CD4-positive, alpha-beta T cell treated with Interleukin-2 at 100 ng/mL for 4 hours (primary cell): ENCODE data around the gene GAR1.
"Not testable (repeated sequence)": the region's sequence is repeated elsewhere in the genome, so short reads cannot be mapped to it uniquely, and the experiment has no call there.

Experiments
- DNase-seq: peaks from one replicate; pipeline ENCODE4 v3.0.0-alpha.2; 2020; ENCODE audit warnings: low spot score

The GAR1 gene

DNA sequence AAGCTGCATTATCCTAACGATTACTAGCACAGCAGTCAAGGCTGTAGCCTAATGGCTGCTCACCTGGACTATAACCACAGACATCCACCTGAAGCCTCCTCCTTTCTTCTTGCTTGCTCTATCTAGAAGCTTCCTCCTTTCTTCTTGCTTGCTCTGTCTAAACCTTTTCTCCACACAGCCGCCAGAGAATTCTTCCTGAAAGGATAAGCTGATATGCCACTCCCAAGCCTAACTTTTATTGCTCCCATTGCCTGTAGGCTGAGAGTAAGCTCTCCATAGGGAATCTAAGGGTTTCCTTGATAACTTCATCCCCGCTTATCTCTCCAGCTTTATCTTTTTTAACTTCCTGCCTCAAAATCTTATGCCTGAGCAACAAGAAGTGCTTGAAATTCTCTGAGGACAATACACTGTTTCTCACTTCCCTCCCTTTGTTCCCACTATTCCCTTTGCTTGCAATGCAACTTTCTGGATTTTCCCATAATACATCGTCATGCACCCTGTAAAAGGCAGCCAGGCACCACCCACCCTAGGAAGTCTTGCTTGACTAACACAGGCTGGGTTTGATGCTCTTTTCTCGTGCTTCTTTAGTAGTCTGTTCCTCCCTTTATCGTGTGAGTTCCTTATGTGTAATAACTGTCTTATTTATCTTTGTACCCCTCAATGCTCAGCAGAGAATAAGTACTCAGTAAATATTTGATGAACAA, 31.0 kb downstream of the GAR1 start:
- no peak for DNase-seq

DNA sequence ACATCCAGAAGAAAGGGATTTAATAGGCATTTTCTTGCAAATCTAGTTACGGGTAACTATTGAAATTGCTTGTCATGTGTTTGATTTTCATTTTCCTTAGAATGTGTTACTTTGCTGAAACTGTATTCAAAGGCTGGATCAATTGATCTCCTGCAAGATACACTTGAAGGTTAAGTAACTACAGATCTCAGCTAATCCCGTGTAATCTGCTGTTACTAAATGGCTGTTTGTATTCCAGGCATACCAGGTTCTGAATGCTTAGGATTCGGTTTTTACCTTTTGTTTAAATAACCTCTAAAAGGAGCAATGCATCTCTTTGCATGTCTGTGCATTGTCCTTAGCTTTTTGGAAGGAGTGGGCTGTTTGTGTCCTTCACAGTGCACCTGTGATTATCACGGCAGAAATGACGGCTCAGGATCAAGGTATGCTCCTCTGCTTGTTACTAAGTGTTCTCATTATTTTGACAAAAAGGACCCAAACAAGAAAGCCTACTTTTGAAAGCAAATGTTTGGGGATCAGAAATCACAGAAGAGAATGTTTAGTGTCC, 32.4 kb downstream of the GAR1 start, which contains the start of gene LRIT3:
TSS of gene LRIT3 (plus strand) at position 212 of the 547 bp plus-strand sequence. CDS start at position 307, 95 bp downstream.
- DNase-seq, result no peak

DNA sequence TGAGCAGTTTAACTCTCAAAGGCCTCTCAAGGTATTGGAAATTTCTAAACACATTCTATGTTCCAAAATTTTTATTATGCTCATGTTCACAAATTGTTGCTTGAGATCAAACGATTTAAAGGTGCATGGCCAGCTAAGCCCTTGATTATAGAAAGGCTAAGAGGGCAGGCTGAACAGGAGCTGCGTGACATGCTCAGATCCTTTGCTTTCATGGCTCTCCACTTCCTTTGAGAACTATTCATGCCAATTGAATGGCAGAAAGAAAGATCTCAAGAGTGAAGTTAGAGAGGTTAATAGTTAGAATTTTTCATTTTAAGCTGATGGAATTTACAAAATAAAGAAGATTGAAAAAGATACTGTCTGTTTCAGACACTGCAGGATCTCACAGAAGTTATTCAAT, 32.9 kb downstream of the GAR1 start:
- DNase-seq, result no peak

DNA sequence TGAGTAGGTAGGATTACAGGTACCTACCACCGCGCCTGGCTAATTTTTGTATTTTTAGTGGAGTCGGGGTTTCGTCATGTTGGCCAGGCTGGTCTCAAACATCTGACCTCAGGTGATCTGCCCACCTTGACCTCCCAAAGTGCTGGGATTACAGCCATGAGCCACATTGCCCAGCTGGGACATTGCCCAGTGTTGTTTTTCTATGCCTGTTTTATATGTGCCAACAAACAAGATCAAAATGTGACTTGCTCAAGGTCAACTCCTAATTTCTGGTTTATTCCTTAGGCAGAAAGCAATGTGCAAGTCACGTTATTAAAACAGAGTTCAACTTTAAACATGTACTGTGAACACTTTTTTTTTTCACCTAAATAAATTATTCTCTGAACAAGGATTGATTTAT, 35.0 kb downstream of the GAR1 start:
- no peak for DNase-seq

DNA sequence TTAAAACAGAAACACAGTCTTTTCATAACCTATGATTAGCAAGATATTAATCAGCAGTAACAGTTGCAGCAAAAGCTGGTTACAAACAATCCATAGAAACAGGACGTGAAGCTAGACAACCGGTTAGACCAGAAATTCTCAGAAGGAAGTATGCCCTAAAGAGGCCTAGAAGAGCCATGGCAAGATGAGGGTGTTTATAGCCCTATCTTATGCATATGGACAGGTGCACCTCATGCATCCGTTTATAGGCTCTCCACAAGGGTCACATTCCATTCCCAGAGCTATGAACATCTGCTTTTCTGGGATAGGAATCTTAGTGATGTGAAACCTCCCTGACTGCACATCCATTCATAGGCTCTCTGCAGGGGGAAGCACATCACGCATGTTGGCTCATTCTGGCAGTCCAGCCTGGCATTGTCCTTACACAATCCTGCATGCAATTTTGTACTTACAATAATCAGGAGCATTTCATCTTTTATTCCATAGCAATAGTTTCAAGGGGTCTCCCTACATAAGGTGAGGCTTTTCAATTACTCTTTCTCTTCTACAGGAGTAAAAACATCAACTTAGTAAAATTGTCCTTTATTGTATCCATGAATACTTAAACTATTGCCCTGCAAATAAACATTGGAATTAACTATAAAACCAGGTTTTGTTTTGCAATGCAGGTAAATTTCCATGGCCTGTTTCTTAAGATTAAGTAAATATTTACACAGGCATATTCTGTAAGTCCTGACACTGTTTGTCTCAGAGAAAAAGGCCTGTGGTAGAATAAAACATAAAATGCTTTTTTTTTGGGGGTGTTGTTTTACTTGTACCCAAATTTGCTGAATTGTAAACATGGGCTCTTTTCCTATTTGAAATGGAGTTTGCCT, 44.1 kb downstream of the GAR1 start:
- DNase-seq, result not testable (repeated sequence)

DNA sequence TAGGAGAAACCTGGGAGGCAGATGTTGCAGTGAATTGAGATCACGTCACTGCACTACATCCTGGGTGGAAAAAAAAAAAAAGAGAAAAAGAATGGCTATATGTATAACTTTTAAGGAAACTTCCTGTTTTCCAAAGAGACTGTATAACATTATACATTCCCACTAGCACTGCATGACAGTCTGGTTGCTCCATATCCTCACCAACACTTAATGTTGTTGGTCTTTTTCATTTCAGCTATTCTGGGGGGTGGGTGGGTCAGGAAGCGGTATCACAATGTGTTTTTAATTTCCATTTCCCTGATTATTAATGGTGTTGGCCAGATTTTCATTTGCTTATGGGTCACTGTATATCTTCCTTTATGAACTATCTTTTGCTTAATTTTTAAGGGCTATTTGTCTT, 45.7 kb downstream of the GAR1 start:
- no peak for DNase-seq

DNA sequence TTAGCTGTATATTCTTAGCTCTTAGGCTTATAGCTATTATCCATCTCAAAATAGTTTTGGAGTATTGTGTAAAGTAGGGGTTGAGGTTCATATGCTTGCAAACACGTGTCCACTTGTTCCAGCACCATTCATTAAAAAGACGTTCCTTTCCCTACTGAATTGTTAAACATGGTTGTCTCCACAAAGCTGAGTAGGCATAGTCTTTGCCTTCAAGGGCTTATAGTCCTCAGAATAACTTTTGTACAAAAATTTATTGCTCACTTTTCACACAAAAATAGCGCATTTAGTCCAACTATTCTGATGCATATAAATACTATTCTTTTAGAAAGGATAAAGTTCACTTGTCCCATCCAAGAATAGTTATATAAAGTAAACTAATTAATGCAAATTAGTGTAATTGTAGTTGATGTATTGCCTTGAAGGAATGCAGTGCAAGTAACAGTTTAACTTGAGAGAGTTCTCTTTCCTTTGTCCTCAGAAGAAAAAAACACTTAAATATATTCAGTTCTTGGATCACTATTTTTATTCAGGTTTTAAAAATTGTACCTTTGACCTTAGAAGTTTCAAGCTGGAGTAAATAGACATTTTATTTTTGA, 46.5 kb downstream of the GAR1 start:
- DNase-seq, result no peak

DNA sequence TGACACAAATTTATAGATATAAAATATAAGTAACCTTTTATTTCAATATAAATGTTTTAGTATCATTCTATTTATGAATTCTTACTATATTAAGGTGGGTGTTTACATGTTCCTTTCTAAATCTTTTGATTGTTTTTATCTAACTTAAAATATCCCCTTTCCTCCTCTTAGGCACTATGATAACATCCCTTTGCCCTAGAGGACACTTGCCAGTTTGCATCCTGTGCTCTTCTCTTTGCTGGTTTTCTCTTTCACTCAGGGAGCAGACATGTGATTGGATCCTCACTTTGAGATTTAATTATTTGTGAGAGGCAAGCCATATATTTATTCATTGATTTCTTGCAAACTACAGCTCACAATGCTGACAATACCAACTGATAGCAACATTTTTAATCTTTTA, 48.6 kb downstream of the GAR1 start:
- no peak for DNase-seq

DNA sequence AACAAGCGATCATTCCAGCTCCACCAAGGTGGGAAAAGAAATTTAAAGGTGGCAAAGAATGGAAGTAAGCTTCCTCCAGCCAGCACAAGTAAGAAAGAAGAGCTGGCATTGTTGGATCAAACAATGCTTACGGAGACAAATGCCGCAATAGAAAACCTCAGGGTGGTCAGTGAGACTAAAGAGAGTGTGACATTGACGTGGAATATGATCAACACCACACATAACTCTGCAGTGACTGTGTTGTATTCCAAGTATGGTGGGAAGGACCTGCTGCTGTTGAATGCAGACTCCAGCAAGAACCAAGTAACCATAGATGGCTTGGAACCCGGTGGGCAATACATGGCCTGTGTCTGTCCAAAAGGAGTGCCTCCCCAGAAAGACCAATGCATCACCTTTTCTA, 54.5 kb downstream of the GAR1 start:
- no peak for DNase-seq

DNA sequence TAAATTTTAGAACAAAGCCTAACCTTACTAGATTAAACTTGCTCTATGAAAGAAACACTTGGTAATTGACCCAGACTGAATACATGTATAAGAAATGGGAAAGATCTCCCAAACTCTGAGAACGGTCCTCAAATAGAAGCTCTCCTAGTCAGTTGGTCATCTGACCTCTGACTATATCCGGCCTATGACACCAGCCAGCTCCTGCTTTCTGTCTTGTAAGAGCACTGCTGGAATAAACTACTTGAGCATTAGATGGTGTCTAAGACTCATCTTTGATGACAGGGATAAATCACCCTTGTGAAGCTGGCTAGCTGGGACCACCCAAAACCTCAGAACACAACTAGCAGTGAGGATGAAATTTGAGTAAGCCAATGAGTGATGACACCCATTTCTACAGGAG, 56.5 kb downstream of the GAR1 start:
- DNase-seq, result no peak

DNA sequence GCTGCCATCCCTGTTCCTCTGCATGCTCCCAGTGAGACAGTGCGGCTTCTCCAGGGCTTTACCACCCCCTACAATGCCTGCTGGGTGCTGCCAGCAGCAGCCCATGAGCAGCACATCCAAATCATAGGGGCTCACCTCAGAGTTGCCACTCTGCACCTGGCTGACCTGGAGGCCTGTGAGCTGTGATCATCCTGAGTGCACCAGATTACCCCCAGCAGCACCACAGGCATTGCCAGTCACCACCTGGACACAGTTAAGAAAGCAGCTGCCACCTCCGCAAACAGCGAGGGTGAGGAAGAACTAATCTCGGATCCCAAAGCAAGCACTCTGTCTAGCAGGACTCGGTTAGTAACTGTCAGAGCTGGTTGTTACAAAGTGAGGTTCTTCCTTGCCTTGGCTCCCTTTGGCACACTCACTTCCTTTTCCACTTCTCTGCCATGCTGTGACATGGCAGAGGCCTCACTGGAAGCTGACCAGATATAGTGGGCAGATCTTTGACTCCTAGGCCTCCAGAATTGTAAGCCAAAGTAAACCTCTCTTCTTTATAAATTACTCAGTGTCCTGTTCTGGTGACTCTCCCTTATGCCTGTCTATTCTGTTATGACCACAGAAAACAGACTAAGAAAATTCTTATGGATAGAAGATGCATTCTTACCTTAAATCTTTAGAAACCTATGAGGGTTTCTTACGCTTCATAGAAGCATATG, 57.5 kb downstream of the GAR1 start:
- no peak for DNase-seq

DNA sequence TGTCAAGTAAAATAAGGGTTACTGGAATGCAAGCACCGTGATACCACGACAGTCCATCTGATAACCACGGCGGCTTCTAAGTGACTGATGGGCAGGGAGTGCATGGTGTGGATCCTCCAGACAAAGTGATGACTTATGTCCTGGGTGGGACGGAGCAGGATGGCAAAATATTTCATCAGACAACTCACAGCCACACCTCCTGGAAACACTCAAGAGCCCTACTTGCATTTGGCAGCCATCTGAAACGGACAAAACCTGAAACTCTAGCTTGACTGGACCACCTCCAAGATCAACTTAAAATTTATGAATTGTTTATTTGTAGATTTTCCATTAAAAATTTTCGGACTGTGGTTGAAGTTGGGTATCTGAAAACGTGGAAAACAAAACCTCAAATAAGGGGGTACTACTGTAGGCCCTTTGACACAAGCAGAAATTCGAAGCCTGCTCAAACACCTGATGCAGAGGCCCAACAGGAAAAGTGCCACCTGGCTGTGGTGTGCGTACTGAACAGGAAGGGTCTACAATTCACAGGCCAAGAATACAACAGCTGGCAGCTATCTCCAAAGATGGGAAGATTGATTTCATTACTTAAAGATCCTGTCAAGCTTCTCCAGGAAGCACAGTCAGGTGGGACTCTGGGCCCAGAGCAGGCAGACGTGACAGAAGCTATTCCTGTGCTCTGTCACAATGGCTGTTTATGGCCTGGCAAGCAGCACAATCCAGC, 58.4 kb downstream of the GAR1 start:
- no peak for DNase-seq
